T-helper 2 cell (primary cell): ENCODE measurements around the gene UNC5C.

Experiments
- DNase-seq, 5 experiments: peaks; one replicate each; pipeline versions ENCODE4 v3.0.0 to v3.0.0-alpha.2; 2012 to 2022

The UNC5C gene

DNA sequence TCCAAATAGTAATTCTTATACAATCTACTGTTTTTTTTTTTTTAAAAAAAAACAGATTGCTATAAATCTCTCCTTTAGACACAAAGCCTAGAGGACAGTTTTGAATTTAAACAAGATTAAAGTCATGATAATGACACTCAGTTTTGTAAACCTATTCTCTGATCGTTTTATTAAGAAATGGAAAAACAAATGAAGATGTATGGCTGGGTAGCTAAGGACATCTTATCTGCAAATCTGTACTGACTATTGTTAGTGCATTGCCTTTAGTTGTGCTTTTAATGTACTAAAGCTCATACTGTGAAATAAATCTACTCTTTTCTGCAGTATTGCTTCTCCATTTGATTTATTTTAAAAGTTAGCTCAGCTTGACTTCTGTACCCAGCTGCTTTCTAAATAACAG, 155.0 kb downstream of the UNC5C start:
- no peak for DNase-seq

DNA sequence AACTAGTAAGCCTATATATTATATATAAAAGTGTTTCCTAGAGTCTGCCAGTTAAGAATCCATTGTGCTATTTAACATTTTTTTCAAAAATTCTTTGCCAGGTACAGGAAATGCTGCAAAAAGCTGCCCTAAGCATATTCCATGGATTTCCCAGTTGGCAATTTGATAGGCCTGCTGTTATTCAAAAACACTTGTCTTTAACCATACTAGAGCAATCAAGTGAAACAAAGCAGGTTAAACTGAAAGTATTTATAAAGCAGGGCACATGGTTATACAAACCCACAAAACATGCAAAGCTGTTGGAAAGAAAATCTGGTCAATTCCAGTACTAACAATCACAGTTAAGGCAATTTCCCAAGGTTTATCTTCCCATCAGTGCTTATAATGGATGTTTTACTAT, 159.9 kb downstream of the UNC5C start:
- DNase-seq = no peak

DNA sequence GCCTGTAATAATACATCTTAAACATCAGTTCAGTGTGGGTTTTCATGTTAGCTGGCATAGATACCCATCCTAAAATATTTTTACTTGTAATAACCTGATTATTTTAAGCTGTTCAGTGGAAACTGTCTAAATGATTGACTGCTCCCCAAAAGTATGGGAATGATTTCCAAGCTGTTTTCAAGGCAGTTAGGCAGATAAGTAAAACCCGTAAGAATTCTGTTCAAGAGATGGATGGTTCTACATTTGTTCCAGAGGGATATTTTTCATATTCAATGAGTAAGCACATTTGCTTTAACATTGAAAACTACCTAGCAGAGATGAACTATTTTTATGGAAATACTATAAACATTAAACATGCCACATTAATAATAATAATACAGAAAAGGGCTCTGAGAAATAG, 161.1 kb downstream of the UNC5C start:
- DNase-seq = no peak

DNA sequence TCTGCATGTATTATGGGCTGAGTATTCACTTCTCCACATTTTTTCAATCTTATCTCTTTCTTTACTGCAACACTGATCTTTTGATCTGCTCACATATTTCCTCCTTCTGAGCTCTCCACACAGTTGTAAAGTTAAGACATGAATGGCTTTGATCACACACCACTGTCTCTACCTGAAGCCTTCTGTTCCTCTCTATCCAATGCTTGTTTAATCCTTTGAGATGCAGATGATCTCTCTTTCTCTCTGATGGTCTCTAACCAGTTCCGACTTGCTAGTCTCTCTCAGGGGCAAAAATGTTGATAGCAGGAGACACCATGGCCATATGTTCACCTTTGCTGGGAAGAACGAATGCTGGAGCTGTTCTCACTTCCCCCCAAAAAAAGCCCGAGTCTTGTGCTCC, 162.4 kb downstream of the UNC5C start:
- DNase-seq = no peak

DNA sequence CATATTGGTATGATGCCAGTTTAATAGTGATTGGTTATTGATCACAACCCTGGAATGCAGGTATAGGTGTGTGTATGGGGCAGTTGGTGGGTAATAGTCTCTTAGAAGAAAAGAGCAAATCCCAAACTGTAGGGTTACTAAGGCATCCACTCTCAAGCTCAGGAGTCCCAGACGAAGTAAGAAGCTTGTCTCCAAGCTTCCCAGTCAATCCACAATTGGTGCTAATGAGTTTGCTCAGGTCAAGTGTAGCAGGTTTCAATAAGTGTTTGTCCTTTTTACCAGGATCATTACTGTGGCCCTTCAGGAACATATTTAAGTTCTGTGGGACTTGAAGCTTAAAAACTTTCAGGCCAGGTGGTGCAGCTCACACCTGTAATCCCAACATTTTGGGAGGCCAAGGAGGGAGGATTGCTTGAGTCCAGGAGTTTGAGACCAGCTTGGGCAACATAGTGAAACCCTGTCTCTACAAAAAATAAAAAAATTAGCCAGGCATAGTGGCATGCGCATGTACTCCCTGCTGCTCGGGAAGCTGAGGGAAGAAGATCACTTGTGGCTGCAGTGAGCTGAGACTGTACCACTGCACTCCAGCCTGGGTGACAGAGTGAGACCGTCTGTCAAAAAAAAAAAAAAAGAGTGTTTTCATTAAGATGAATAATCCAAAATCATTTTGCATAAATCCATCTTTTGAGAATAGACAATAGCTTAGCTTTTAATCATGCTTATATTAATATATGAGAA, 166.8 kb downstream of the UNC5C start:
- no peak for DNase-seq

DNA sequence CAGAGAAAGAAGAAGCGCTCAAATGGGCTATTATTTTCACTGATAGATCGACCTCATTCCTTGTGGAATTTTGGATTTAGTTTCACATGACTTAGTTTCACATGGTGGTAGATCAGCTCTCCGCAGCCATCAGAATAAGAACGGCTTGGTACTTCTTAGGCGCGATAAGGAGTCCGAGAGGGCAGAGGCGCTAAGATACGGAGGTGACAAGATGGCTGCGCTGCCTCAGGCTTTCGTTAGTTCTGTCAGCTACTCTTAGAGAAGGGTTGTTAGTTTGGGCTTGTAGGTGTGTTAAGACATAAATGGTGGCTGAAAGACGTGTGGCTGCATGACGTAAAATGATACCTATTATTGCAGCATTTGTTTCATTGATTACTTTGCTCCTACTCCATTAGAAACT, 169.1 kb downstream of the UNC5C start:
- no peak for DNase-seq

DNA sequence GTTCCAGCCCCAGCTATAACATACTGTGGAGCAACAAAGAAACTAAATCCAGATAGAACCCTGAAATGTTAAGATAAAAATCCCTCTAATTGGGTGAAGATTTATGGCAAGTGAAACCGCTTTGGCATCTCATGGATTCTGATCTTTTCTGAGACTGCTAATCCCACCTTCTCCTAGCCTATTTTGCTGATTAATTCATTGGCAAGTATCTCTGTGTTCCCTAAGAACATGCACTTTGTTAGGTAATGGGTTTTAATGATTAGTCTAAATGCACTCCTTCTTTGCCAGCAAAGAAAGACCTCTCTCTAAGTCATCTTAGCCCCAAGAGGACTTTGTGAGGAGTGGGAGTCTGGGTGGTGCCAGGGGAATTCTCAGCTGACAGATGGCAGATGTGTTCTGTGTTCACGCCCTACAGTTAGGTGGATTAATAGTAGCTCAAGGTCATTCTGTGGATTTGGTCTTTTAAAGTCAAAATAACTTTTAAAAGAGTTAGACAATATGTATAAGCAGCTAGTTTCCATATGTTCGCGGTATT, 171.3 kb downstream of the UNC5C start:
- no peak for DNase-seq

DNA sequence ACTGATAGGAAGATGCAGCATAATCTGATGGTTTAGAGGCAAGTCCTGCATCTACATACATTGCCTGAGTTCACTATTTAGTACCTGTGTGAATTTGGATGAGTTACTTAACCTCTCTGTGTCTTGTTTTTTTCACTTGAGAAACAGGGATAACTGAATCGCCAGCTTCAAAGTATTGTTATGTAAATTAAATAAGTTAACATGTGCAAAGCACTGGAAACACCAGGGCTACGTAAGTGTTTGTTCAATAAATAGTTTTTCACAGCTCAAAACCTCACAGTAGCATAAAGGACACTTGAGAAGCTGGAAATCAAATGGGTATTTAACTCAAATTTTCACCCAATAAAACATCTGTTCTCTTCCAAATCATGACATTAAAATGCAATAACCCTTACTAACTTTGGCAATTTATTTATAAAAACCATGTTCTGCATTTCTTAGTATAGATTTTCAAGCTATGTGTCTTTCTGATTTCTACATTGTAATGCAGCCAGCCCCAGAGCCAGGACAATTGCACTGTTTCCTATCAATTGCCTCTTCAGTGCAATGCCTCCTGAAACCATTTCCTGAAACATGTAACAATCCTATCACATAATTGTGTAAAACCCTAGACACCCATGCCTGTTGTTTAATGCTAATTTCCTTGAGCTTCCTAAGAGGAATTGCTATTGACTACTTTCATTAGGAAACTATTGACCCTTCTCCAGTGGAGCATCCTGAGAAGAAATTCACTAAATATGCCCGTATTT, 177.1 kb downstream of the UNC5C start:
- DNase-seq = no peak

DNA sequence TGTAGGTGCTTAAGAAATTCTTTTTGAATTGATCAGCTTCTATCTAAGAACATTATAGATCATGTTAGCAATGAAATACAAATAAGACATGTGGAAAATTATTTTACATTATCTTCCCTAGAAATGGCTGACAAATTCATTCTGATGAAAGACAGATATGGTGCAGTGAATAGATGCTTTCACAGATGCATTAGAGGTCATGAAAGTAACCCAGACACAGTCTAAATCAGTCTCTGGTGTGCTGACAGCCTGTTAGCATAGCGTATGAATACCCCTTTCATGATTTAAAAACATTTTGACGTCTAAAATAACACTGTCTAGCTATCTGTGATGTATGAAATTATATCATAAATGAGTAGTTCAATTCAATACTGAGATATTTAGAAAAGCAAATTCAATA, 180.9 kb downstream of the UNC5C start:
- no peak for DNase-seq

DNA sequence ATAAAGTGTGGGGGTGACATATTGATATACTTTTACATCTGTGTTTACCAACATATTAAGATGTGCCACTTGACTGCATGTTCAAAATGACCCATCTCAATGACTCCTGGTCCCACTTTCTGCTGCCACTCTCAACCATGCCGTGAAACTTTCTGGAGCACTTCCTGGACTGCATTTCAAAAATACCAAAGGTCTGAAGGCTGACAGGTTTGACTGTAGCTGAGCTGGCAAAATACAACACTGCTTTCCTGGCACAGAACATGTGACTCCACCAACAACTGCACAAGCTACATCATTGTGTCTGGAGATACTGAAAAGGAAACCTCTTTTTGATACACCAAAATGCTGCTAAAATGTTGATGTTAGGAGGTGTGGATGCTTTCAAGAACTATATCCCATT, 184.8 kb downstream of the UNC5C start:
- DNase-seq = peak in 1 of 5 experiments; percentile 51

DNA sequence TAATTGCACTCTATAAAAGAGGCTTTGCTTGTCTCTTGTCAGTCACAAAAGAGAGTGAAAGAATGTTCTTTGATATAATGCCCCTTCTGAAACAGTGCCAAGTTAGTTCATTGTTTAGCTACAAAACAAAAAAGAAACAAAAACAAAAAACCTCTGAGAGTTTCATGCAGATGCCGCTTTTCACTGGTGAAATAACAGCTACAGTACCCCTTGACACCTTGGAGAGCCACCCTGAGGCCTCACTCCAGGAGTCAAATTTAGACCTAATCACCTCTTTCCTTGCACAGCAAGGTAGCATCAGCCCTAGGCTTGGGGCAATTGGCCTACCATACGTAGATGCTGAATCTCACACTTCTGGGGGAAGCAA, 185.2 kb downstream of the UNC5C start:
- peak in 1 of 5 experiments; percentile 20 for DNase-seq

DNA sequence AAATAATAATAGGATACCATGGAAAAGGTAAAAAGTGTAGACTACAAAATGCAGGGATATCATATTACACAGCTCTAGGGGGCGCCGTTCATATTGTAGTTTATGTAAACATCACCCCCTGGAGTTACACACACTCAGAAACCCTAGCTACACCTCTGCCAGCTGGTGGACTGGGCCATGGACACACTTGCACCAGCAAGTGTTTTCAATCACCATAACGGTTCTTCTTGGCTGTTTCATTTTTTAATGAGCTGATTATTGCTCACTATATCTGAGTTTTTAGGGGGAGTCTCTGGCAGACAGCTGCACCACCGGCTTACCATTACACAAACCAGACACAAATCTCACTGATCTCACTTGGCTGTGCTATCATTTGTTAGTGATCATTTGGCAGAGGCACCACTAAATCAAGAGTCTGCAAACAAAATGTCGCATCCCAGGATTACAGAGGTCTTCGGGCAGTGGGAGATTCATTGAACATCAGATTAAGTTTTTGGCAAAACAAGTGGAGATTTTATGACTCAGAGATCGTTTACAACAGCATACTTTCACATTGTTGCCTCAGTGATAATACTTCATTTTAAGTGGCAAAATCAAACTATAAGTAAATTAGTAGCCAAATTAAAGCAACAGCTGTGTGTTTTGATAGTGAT, 185.7 kb downstream of the UNC5C start:
- DNase-seq = peak in 1 of 5 experiments; percentile 46

DNA sequence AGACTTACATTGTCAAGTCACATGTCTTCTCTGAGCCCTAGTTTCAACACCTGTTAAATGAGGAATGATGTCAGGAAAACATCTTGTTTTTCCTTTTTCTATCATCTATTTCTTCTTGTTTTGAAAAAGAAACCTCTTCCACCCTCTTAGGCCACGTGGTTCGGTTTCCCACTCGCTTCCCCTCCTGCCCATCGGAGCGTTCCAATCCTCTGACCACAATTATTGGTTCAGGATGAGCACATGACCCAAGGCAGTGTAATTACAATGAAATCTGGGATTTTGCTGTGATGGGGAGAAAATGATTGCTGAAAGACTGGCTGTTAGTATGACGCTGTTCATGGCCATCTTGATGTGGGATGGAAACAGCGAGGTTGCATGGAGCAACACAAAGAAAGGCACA, 186.7 kb downstream of the UNC5C start:
- DNase-seq = no peak

DNA sequence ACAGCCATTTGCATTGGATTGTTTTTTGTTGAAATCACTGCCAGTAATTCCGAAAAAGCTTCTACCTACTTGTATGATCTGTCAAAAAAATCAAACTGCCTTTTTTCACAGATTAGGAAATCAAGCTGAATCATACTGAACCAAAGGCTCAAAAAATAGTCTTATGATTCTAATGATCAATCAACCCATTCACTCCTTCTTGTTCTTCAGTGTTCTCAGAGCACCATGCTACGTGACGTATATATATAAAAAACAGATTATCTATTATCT, 187.1 kb downstream of the UNC5C start:
- no peak for DNase-seq

DNA sequence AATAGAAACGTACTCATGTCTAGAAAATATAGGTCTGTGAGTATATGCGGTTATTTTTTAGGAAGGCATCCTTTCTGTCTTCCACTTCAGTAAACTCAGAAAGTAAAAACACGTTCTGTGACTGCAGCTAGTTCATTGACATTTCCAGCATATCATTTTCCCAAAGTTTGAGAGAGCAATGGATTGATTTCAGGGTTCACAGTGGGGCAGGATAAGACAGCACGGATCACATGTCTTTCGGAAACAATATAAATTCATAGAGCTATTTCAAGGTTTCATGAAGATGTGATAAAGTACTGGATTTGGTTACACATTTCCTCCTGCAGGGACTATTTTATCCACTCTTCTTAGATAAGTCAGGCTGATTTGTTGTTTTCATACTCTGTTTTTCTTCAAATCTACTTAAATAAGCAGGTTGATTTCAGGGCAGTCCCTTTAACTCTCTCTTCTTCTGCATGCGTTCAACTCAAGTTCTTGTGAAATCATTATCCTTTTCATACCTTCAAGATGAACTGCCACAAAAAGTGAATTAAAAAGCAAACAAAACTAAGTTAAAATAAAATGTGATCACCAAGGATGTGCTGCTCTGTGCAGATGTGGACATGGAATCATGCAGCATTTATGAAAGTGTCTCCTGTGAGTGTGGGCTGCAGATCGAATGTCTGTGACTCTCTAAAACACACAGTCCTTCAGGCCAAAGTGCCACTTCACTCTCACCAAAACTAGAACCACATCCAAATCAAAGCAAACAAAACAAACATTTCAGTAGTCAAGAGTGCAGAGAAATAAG, 187.7 kb downstream of the UNC5C start:
- DNase-seq = peak in 1 of 5 experiments; percentile 14

DNA sequence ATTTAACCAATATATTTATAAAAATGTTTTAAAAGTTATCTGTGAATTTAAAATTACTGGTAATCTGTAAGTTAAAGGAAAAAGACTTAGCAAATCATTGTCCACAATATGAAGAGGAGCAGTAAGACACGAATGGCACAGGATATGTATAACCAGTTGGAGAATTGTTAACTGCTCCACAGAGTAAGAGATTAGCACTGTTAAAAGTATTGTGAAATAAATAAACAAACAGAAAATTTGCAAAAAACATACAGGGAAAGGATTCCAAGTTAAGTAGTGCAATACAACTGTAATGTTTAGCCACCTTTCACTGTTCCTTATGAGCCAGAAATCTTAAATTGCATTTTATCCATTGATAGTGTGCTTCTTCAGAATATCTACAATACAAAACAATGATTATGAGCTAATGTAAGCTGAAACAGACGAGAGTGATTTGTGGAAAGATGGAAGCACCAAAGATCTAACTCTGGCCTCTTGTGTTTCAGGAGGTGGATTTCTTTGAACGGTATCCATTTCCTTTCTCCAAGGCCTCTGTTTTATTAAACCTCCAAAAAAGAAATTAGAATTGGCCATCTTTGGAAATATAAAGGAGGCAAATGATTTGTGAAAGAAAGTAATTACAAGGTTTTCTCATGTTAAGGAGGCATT, 188.4 kb downstream of the UNC5C start:
- DNase-seq = no peak

DNA sequence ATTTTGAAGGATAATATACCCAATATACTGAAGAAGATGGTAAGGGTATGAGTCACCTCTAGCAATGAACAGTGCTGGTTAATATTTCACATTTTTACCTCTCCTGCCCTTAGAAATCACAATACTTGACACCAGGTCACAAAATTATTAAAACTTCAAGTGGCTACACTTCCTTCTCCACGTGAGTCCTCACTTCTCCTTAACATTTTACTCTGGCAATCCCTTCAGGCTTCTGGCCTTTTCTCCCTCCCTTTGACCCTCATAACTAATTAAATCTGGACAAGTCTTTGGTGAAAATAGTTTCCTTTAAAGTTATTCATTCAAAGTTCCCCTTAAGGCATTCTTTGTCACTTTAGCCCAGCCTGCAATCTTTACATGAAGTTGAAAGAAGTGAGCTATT, 190.4 kb downstream of the UNC5C start:
- no peak for DNase-seq

DNA sequence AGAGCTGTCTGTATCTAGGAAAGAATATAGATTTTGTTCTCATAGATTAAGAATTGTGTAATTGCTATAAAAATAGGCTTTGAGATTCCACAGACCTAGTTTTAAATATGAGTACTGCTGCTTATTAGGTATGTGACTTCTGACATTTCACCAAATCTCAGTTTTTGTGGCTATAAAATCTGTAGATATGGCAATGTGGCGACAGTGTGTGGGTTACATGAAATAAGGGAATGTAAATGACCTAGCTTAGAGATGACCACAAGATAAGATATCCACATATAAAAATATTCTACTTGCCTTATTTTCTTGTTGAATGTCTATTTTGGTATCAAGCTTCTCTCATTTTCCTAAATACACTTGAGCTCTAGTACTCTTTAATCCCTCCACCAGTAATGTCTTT, 193.8 kb downstream of the UNC5C start:
- DNase-seq = peak in 1 of 5 experiments; percentile 10

DNA sequence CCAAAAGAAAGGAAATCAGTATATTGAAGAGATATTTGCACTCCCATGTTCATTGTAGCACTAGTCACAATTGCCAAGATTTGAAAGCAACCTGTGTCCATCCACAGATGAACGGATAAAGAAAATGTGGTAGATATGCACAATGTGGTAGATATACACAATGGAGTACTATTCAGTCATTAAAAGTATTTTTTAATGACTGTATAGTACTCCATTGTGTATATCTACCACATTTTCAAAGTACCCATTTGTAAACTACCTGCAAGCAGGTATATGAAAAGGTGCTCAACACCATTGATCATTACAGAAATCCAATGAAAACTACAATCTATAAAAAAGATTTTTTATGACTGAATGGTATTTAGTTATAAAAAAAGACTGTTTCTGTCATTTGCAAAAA, 200.4 kb downstream of the UNC5C start:
- DNase-seq = no peak

DNA sequence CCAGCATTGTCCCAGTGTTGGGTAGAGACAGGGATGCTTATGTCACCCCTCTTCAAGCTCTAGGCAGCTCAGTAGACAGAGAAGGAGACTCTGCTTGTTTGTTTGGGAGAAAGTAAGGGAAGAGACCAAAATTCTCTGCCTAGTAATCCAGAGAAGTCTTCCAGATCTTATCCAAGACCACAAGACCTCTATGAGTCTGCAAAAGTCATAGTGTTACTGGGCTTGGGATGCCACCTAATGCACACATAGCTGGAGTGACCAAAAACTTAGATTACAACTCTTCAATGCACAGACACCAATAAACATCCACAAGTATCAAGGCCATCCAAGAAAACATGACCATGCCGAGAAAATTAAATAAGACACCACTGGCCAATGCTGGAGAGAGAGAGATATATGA, 205.5 kb downstream of the UNC5C start:
- DNase-seq = peak in 1 of 5 experiments; percentile 13

DNA sequence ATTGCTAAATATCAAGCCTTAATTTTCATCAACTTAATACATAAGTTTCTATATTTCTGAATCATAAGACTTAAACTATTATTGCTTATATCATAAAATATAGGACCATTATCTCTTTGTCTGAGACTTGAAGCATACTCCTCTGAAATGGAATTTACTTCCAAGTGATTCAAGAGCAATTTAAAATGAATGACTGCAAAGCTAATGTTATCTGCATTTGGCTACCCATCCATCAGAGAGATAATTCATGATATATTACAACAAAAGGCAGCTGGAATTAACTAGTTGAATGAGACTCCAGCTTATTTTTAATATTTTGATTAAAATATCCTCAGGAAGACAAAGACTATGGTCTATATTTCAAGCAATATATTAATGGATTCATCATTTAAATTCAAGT, 208.6 kb downstream of the UNC5C start:
- DNase-seq = no peak

DNA sequence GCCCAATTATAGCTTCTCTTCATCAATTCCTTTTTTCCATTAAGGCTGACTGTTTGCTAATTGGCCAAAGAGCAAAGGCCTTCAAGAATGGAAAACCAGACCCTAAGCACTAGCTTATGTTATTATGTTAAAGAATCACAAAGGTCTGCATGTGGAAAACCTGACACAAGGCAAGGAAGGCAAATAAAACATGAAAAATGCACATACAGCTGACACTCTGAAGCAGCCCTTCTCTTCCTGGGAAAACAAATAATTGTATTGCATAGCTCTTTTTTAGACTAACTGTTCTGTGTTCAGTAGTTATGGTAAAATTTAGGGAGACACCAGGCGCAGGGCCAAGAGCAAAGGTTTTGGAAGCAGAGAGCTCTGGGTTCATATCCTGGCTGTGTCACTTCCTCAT, 223.1 kb downstream of the UNC5C start:
- DNase-seq = no peak

DNA sequence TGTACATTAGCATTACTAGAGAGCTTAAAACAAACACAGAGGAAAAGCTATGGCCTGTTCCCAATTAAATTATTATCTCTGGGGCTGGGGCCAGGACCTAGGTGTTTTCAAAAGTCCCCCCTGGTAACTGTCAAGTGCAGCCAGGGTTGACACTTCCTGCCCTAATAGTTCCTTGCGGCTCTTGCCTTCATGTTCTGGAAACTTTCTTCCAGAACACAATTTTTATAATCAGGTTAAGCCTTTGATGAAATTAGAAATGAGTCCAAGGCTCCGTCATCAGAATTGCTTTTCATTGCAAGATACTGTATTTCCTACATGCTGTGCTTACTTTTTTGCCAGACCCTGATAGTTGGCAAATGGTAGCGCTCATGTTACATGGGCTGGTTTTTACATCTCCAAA, 229.6 kb downstream of the UNC5C start:
- no peak for DNase-seq
